ENCODE data around the gene IQGAP2.

GRCh38 chr5:76372323-76373054, 30.6 kb upstream of the IQGAP2 start:
- TF ChIP-seq CTCF (conservative IDR thresholded peaks at IDR 0.05; ENCODE audit: low read depth, low read length) (no peak), EZH2phosphoT487 (IDR thresholded peaks at IDR 0.05; ENCODE audit: borderline replicate concordance, low read length) (no peak), EZH2 (IDR thresholded peaks at IDR 0.05; ENCODE audit: low read length, unreplicated experiment) (no peak)

Measured in PC-3 (cell line).